NB4 (cell line): Measurements from ENCODE around the gene MZT1.

Experiments used
- DNase-seq: peaks from one replicate; pipeline ENCODE4 v3.0.0; 2010; ENCODE audit warnings: low read depth
- H3K4me3 ChIP-seq: one replicate; pipeline ENCODE4 v1.5.1; 2011; ENCODE audit warnings: mild to moderate bottlenecking, low read depth, low read length, moderate library complexity
- MYC ChIP-seq: IDR thresholded peaks from 2 replicates; pipeline ENCODE4 v1.6.1; 2011; ENCODE audit warnings: low read depth, low read length
- POLR2A ChIP-seq: IDR thresholded peaks from 2 replicates; pipeline ENCODE4 v1.6.1; 2011; ENCODE audit warnings: mild to moderate bottlenecking; ENCODE audit not compliant: insufficient read length; ENCODE audit errors: extremely low read depth
- TF ChIP-seq, protein P1 (sequence below): IDR thresholded peaks from one replicate; pipeline ENCODE4 v1.5.1; 2012; ENCODE audit warnings: low read depth, low read length
- TF ChIP-seq, protein P2 (sequence below): IDR thresholded peaks from 2 replicates; pipeline ENCODE4 v1.6.1; 2011; ENCODE audit warnings: low read depth, low read length

Gene MZT1

DNA sequence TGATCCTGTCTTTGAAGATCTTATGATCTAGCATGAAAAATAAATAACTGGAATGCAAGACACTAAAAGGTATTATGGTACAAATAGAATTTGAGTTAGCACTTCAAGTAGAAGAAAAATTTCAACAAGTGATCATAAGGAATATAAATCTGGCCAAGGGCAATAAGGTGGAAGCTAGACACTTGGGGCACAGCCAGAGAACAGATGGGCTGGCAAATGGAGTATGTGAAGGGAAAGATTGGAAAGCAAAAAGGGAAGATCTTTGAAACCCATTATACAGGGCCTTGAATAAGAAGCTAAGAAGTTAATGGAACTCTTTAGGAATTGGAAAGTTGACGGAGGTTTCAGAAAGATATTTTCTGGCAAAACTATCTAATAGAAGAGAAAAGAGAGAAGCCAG, 61.0 kb downstream of the MZT1 start:
- no peak overlapping the region for H3K4me3 ChIP-seq
- TF ChIP-seq, protein P1, sequence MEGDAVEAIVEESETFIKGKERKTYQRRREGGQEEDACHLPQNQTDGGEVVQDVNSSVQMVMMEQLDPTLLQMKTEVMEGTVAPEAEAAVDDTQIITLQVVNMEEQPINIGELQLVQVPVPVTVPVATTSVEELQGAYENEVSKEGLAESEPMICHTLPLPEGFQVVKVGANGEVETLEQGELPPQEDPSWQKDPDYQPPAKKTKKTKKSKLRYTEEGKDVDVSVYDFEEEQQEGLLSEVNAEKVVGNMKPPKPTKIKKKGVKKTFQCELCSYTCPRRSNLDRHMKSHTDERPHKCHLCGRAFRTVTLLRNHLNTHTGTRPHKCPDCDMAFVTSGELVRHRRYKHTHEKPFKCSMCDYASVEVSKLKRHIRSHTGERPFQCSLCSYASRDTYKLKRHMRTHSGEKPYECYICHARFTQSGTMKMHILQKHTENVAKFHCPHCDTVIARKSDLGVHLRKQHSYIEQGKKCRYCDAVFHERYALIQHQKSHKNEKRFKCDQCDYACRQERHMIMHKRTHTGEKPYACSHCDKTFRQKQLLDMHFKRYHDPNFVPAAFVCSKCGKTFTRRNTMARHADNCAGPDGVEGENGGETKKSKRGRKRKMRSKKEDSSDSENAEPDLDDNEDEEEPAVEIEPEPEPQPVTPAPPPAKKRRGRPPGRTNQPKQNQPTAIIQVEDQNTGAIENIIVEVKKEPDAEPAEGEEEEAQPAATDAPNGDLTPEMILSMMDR, result no peak
- TF ChIP-seq MYC (no peak), POLR2A (no peak)
- TF ChIP-seq, protein P2, sequence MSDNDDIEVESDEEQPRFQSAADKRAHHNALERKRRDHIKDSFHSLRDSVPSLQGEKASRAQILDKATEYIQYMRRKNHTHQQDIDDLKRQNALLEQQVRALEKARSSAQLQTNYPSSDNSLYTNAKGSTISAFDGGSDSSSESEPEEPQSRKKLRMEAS, result no peak
- no peak for DNase-seq

DNA sequence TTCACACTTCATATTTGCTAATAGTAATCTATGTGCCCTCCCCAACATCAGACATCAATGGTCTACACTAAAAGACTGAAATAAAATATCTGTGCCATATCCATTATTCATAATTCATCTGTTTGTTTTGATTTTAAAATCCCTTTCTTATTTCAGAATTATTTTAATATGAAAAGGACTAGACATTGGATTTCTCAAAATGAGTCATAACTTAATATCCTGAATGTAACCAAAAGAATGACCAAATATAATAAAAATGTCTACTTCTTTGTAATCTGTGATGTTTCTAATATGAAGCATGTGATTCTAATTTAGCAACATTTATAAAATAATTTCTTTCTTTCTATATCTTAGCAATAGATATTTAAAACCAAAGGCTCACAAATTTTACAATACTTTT, 64.9 kb downstream of the MZT1 start:
- DNase-seq, result no peak
- no peak overlapping the region for H3K4me3 ChIP-seq
- TF ChIP-seq MYC (no peak), POLR2A (no peak)
- TF ChIP-seq, protein P2, result no peak
- TF ChIP-seq, protein P1, result no peak
